K562 (cell line): Measurements from ENCODE around the gene NINL. TPM values are rescaled to one million over a fixed set of nuclear protein-coding genes. Genes with fewer than 3 reads are reported as not detected.
A peak's percentile ranks its signal among the peaks of the same experiment; 100 is the strongest.

Source experiments
- CHD1 ChIP-seq: fragments of 200-600 bp; sonication (generic); IDR thresholded peaks from one replicate; pipeline ENCODE4 v1.6.1; 2012; ENCODE audit warnings: mild to moderate bottlenecking, moderate library complexity, low read length, inconsistent platforms
- GABPB1 ChIP-seq: sonication (generic); formaldehyde crosslinking; IDR thresholded peaks from 2 replicates; pipeline ENCODE4 v1.8.0; 2022; ENCODE audit warnings: mild to moderate bottlenecking, missing genetic modification reagents
- HNRNPL ChIP-seq: fragments of 200-400 bp; formaldehyde crosslinking; IDR thresholded peaks from 2 replicates; pipeline ENCODE4 v1.6.1; 2017; ENCODE audit warnings: low read depth, mild to moderate bottlenecking, low read length
- KLF10 ChIP-seq: fragments of 250-450 bp; sonication (Bioruptor Pico); IDR thresholded peaks from 2 replicates; pipeline ENCODE4 v1.6.1; 2021; ENCODE audit warnings: matching md5 sums
- NRF1 ChIP-seq, 2 experiments: fragments of 450-650 bp; IDR thresholded peaks in 1 of 2; conservative IDR thresholded peaks in 1 of 2; 2 replicates each; pipeline ENCODE4 v1.6.1; 2014; ENCODE audit warnings: mild to moderate bottlenecking in 2 of 2
- RBBP5 ChIP-seq: fragments of 200-600 bp; sonication (generic); IDR thresholded peaks from 2 replicates; pipeline ENCODE4 v1.6.1; 2012; ENCODE audit warnings: borderline replicate concordance, mild to moderate bottlenecking, low read length, control low read depth, inconsistent platforms; ENCODE audit not compliant: insufficient read depth, poor library complexity, severe bottlenecking
- RBM34 ChIP-seq: fragments of 200-400 bp; formaldehyde crosslinking; IDR thresholded peaks from 2 replicates; pipeline ENCODE4 v1.6.1; 2018; ENCODE audit warnings: low read length, borderline replicate concordance; ENCODE audit not compliant: insufficient read depth
- SMARCA4 ChIP-seq: fragments of 450-650 bp; IDR thresholded peaks from 2 replicates; pipeline ENCODE4 v1.6.1; 2016
- SMARCA5 ChIP-seq: fragments of 450-650 bp; IDR thresholded peaks from 2 replicates; pipeline ENCODE4 v1.6.1; 2016
- SREBF2 ChIP-seq: sonication (generic); formaldehyde crosslinking; IDR thresholded peaks from 2 replicates; pipeline ENCODE4 v1.4.0; 2020; ENCODE audit warnings: mild to moderate bottlenecking, missing genetic modification reagents
- ZNF717 ChIP-seq: fragments of 250-450 bp; sonication (Bioruptor Pico); IDR thresholded peaks from 2 replicates; pipeline ENCODE4 v1.5.0; 2021
- polyA plus RNA-seq, 8 experiments: library from polyadenylated mRNA; depleted of rRNA in 4 of 8; stranded (reverse) in 5 of 8; unstranded in 3 of 8; fragments of >200 nt; fragmentation: Nextera tagmentation in 2 of 8; fragmentation: Illumina TruSeq in 1 of 8; extraction: Ambion mirVana in 2 of 8; extraction: Trizol in 1 of 8; gene quantifications; 2 replicates each; pipeline versions ENCODE4 v1.2.1 to v1.2.3, GENCODE V29; 2011 to 2014; ENCODE audit warnings: inconsistent platforms in 1 of 8, missing spikeins in 1 of 8
- total RNA-seq, 7 experiments: library from RNA; depleted of rRNA in 6 of 7; stranded (reverse); fragments of >200 nt in 6 of 7; fragmentation: Illumina TruSeq in 2 of 7; extraction: Trizol in 2 of 7; gene quantifications; 2 replicates each; pipeline versions ENCODE4 v1.2.1 to v1.2.3, GENCODE V29; 2011 to 2021; ENCODE audit warnings: low replicate concordance in 1 of 7
- TF ChIP-seq, protein P1 (sequence below), 2 experiments: IDR thresholded peaks; 2 replicates each; pipeline ENCODE4 v1.6.1; 2012; ENCODE audit warnings: improper control_type of control experiment in 2 of 2, low read depth in 2 of 2, low read length in 2 of 2, borderline replicate concordance in 1 of 2
- TF ChIP-seq, protein P2 (sequence below): sonication (generic); formaldehyde crosslinking; IDR thresholded peaks from 2 replicates; pipeline ENCODE4 v1.8.1; 2023; ENCODE audit warnings: mild to moderate bottlenecking, missing genetic modification reagents, moderate library complexity
- TF ChIP-seq, protein P3 (sequence below): fragments of 250-450 bp; sonication (Bioruptor Pico); IDR thresholded peaks from 2 replicates; pipeline ENCODE4 v1.8.0; 2021; ENCODE audit warnings: moderate library complexity, mild to moderate bottlenecking, inconsistent platforms
- TF ChIP-seq, protein P4 (sequence below): fragments of 250-450 bp; sonication (Bioruptor Pico); IDR thresholded peaks from 2 replicates; pipeline ENCODE4 v1.5.0; 2021; ENCODE audit warnings: mild to moderate bottlenecking, borderline replicate concordance

The NINL gene
- total and polyA plus RNA-seq, 9 of the 15 experiments (the other 6 are each of a cell fraction or from before 2014, with no cell fraction given) = 0.03 to 0.22 (median 0.05) TPM; not detected in 5

DNA sequence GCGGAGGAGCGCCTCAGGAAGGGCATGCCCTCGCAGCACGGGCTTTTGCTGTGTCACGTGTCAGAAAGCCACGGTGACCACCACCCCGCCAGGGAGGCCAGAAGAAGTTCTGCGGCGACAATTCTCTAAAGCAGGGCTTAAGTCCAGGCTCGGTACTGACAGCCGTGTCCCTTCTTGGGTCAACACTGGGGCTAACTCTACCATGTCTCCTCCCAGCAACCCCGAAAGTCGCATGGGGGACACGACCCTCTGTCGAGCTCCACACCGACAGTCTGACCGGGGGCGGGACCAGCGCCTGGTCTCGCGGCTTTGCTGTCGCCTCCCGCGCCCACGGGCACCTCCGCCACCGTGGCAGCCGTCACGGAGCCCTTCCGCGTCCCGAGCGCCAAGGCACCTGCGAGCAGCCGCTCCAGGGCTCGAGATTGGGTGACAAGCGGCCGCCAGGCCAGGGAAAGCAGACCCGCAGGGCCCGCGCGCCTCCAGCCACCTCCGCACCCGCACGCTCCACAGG, 37.9 kb upstream of the NINL start (continued):
- TF ChIP-seq, protein P1, sequence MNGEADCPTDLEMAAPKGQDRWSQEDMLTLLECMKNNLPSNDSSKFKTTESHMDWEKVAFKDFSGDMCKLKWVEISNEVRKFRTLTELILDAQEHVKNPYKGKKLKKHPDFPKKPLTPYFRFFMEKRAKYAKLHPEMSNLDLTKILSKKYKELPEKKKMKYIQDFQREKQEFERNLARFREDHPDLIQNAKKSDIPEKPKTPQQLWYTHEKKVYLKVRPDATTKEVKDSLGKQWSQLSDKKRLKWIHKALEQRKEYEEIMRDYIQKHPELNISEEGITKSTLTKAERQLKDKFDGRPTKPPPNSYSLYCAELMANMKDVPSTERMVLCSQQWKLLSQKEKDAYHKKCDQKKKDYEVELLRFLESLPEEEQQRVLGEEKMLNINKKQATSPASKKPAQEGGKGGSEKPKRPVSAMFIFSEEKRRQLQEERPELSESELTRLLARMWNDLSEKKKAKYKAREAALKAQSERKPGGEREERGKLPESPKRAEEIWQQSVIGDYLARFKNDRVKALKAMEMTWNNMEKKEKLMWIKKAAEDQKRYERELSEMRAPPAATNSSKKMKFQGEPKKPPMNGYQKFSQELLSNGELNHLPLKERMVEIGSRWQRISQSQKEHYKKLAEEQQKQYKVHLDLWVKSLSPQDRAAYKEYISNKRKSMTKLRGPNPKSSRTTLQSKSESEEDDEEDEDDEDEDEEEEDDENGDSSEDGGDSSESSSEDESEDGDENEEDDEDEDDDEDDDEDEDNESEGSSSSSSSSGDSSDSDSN (IDR thresholded peaks at IDR 0.05; ENCODE audit: borderline replicate concordance in 1 of 2, low read depth in 2 of 2, low read length in 2 of 2) = 0 out of 4 replicates have a peak, but pooled peaks of 1 of the 2 experiments have one; percentile 36
- no peak for TF ChIP-seq NRF1 (conservative IDR thresholded peaks at IDR 0.05 in 1 of 2, IDR thresholded peaks at IDR 0.05 in 1 of 2)
- peak; percentile 79 for TF ChIP-seq CHD1
- no peak for TF ChIP-seq ZNF717 (CRISPR knock-in tag)
- TF ChIP-seq HNRNPL = no peak
- TF ChIP-seq SMARCA5 = no peak
- TF ChIP-seq, protein P2, sequence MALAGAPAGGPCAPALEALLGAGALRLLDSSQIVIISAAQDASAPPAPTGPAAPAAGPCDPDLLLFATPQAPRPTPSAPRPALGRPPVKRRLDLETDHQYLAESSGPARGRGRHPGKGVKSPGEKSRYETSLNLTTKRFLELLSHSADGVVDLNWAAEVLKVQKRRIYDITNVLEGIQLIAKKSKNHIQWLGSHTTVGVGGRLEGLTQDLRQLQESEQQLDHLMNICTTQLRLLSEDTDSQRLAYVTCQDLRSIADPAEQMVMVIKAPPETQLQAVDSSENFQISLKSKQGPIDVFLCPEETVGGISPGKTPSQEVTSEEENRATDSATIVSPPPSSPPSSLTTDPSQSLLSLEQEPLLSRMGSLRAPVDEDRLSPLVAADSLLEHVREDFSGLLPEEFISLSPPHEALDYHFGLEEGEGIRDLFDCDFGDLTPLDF (CRISPR knock-in tag) = no peak
- peak; percentile 60 for TF ChIP-seq RBBP5
- no peak for TF ChIP-seq SREBF2 (CRISPR knock-in tag)
- TF ChIP-seq, protein P3, sequence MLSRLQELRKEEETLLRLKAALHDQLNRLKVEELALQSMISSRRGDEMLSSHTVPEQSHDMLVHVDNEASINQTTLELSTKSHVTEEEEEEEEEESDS (CRISPR knock-in tag) = no peak
- TF ChIP-seq RBM34 = no peak
- no peak for TF ChIP-seq SMARCA4
- TF ChIP-seq GABPB1 = no peak
- TF ChIP-seq, protein P4, sequence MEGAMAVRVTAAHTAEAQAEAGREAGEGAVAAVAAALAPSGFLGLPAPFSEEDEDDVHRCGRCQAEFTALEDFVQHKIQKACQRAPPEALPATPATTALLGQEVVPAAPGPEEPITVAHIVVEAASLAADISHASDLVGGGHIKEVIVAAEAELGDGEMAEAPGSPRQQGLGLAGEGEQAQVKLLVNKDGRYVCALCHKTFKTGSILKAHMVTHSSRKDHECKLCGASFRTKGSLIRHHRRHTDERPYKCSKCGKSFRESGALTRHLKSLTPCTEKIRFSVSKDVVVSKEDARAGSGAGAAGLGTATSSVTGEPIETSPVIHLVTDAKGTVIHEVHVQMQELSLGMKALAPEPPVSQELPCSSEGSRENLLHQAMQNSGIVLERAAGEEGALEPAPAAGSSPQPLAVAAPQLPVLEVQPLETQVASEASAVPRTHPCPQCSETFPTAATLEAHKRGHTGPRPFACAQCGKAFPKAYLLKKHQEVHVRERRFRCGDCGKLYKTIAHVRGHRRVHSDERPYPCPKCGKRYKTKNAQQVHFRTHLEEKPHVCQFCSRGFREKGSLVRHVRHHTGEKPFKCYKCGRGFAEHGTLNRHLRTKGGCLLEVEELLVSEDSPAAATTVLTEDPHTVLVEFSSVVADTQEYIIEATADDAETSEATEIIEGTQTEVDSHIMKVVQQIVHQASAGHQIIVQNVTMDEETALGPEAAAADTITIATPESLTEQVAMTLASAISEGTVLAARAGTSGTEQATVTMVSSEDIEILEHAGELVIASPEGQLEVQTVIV = no peak
- no peak for TF ChIP-seq KLF10 (CRISPR knock-in tag)
